K562 (cell line): ENCODE data around the gene VPS33A. TPM values are rescaled to one million over a fixed set of nuclear protein-coding genes. Genes with fewer than 3 reads are reported as not detected.

ENCODE experiments used
- ATAC-seq: fragments of 200-7000 bp; cut with Tn5 transposase; 3 replicates; pipeline ENCODE4 v1.9.1; 2020; ENCODE audit warnings: moderate library complexity
- BruUV-seq: library from RNA; stranded (reverse); fragments of 400-500 nt; replicated peaks from 2 replicates; lab custom pipeline; 2021; lab: Mats Ljungman, UMichigan
- CTCF ChIA-PET: fragments of 300-600 bp; formaldehyde crosslinking; extraction: SDS; loops from one replicate; lab custom pipeline; 2021; ENCODE audit warnings: low intra/inter-chr PET ratio; lab: Yijun Ruan, JAX
- POLR2A ChIA-PET: fragments of 300-600, 350-650 bp; sonication (Branson Sonifier 250); formaldehyde crosslinking; extraction: SDS; loops from one replicate; lab custom pipeline; 2021; ENCODE audit warnings: antibody characterized with exemption, inconsistent platforms; lab: Yijun Ruan, JAX
- DNase-seq, 4 experiments: peaks; one replicate each; pipeline versions ENCODE4 v3.0.0 to v3.0.0-alpha.2; 2011 to 2018; ENCODE audit warnings: low spot score in 3 of 4, mixed read lengths in 3 of 4; ENCODE audit errors: extremely low read depth in 1 of 4
- FAIRE-seq: peaks from 2 replicates; lab custom pipeline; 2011; peaks lifted over from hg19 to GRCh38; lab: Jason Lieb, UNC
- H2AFZ ChIP-seq: 2 replicates; pipeline ENCODE4 v1.6.0; 2011; ENCODE audit warnings: low read depth, low read length, control low read depth, inconsistent platforms
- H3K27ac ChIP-seq: fragments of 200-600 bp; 3 replicates; pipeline ENCODE4 v1.8.0; 2011; ENCODE audit warnings: low read depth, mild to moderate bottlenecking, control low read depth, inconsistent platforms, low read length, moderate library complexity, mixed read lengths; ENCODE audit errors: extremely low read depth
- H3K27me3 ChIP-seq, 2 experiments: fragments of 300-600 bp in 1 of 2; 2 replicates in 1 of 2; 3 replicates in 1 of 2; pipeline versions ENCODE4 v1.6.0 to v1.8.0; 2011; ENCODE audit warnings: inconsistent platforms in 2 of 2, low read length in 2 of 2, mild to moderate bottlenecking in 1 of 2, mixed read lengths in 1 of 2, moderate library complexity in 1 of 2; ENCODE audit not compliant: control insufficient read depth in 2 of 2, insufficient read depth in 2 of 2
- H3K36me3 ChIP-seq: fragments of 300-600 bp; 3 replicates; pipeline ENCODE4 v1.8.0; 2011; ENCODE audit warnings: mild to moderate bottlenecking, low read length, inconsistent platforms; ENCODE audit not compliant: control insufficient read depth, insufficient read depth
- H3K4me1 ChIP-seq, 2 experiments: fragments of 200-600 bp in 1 of 2; replicated peaks in 1 of 2; 2 replicates in 1 of 2; 3 replicates in 1 of 2; pipeline versions ENCODE4 v1.5.1 to v1.8.0; 2011; ENCODE audit warnings: inconsistent platforms in 2 of 2, low read length in 2 of 2, mild to moderate bottlenecking in 1 of 2, mixed read lengths in 1 of 2, moderate library complexity in 1 of 2; ENCODE audit not compliant: control insufficient read depth in 2 of 2, insufficient read depth in 2 of 2
- H3K4me2 ChIP-seq: 2 replicates; pipeline ENCODE4 v1.6.1; 2011; ENCODE audit warnings: low read length, control low read depth, inconsistent platforms, mixed read lengths; ENCODE audit not compliant: insufficient read depth
- H3K4me3 ChIP-seq: fragments of 200-600 bp; sonication (generic), shearing (Covaris generic); 2 replicates; pipeline ENCODE4 v1.5.1; 2016; ENCODE audit warnings: control low read depth, inconsistent platforms
- H3K79me2 ChIP-seq: fragments of 200-600 bp; 3 replicates; pipeline ENCODE4 v1.8.0; 2011; ENCODE audit warnings: low read length, inconsistent platforms; ENCODE audit not compliant: control insufficient read depth, insufficient read depth
- H3K9ac ChIP-seq, 2 experiments: 2 replicates each; pipeline versions ENCODE4 v1.6.0 to v1.6.1; 2011; ENCODE audit warnings: low read depth in 2 of 2, low read length in 2 of 2, control low read depth in 1 of 2, inconsistent platforms in 1 of 2, mild to moderate bottlenecking in 1 of 2, mixed read lengths in 1 of 2; ENCODE audit not compliant: insufficient read depth in 1 of 2
- H3K9me1 ChIP-seq: one replicate; pipeline ENCODE4 v1.6.0; 2011; ENCODE audit warnings: inconsistent platforms, mild to moderate bottlenecking, low read length, moderate library complexity; ENCODE audit not compliant: control insufficient read depth, insufficient read depth
- H3K9me3 ChIP-seq: replicated peaks from 2 replicates; pipeline ENCODE4 v1.5.1; 2011; ENCODE audit warnings: low read depth, low read length, inconsistent platforms; ENCODE audit not compliant: control insufficient read depth, insufficient read depth
- H4K20me1 ChIP-seq: replicated peaks from 2 replicates; pipeline ENCODE4 v1.6.1; 2011; ENCODE audit warnings: low read length, inconsistent platforms, mixed read lengths; ENCODE audit not compliant: control insufficient read depth, insufficient read depth
- CC2D1A ChIP-seq: fragments of 450-650 bp; IDR thresholded peaks from 2 replicates; pipeline ENCODE4 v1.6.1; 2017; ENCODE audit warnings: mild to moderate bottlenecking
- GTF2A2 ChIP-seq: IDR thresholded peaks from 2 replicates; pipeline ENCODE4 v1.6.1; 2016; ENCODE audit warnings: mild to moderate bottlenecking, missing genetic modification characterization, missing compliant biosample characterization
- HMG20A ChIP-seq: fragments of 450-650 bp; formaldehyde crosslinking; conservative IDR thresholded peaks from 2 replicates; pipeline ENCODE4 v1.4.0; 2020; ENCODE audit warnings: mild to moderate bottlenecking, mixed read lengths
- RFX1 ChIP-seq: fragments of 450-650 bp; IDR thresholded peaks from 2 replicates; pipeline ENCODE4 v1.6.1; 2016; ENCODE audit warnings: mild to moderate bottlenecking, moderate library complexity
- SAFB2 ChIP-seq: fragments of 200-400 bp; formaldehyde crosslinking; IDR thresholded peaks from 2 replicates; pipeline ENCODE4 v1.6.1; 2018; ENCODE audit warnings: borderline replicate concordance, low read length, low read depth, moderate library complexity; ENCODE audit not compliant: severe bottlenecking
- SP2 ChIP-seq: IDR thresholded peaks from 2 replicates; pipeline ENCODE4 v1.6.1; 2011; ENCODE audit warnings: mild to moderate bottlenecking, low read depth, low read length, moderate library complexity; ENCODE audit not compliant: poor library complexity, severe bottlenecking; ENCODE audit errors: extremely low read depth
- TCF7L2 ChIP-seq: fragments of 150-350 bp; IDR thresholded peaks from 2 replicates; pipeline ENCODE4 v1.6.1; 2016; ENCODE audit warnings: low read depth, mild to moderate bottlenecking, low read length, moderate library complexity
- ZBTB7A ChIP-seq: IDR thresholded peaks from 2 replicates; pipeline ENCODE4 v1.6.1; 2011; ENCODE audit warnings: low read depth, mild to moderate bottlenecking, low read length, moderate library complexity, borderline replicate concordance; ENCODE audit not compliant: control insufficient read depth
- ZFP36 ChIP-seq: fragments of 150-350 bp; IDR thresholded peaks from 2 replicates; pipeline ENCODE4 v1.6.1; 2018; ENCODE audit warnings: low read length, low read depth; ENCODE audit not compliant: partially characterized antibody
- ZNF124 ChIP-seq: sonication (generic); formaldehyde crosslinking; IDR thresholded peaks from 2 replicates; pipeline ENCODE4 v1.8.1; 2022; ENCODE audit warnings: missing genetic modification reagents
- ZNF282 ChIP-seq: sonication (generic); formaldehyde crosslinking; IDR thresholded peaks from 2 replicates; pipeline ENCODE4 v1.8.1; 2023; ENCODE audit warnings: missing genetic modification reagents
- ZNF584 ChIP-seq: fragments of 200-800 bp; sonication (Bioruptor generic); IDR thresholded peaks from 2 replicates; pipeline ENCODE4 v1.6.1; 2016; ENCODE audit warnings: low read depth, mild to moderate bottlenecking, missing genetic modification characterization, missing compliant biosample characterization
- ZNF589 ChIP-seq: fragments of 200-800 bp; sonication (Bioruptor generic); IDR thresholded peaks from 2 replicates; pipeline ENCODE4 v1.6.1; 2016; ENCODE audit warnings: low read depth, missing genetic modification characterization, missing compliant biosample characterization
- ZNF780A ChIP-seq: fragments of 250-450 bp; sonication (Bioruptor Pico); IDR thresholded peaks from 2 replicates; pipeline ENCODE4 v1.5.0; 2021; ENCODE audit warnings: mild to moderate bottlenecking
- WGBS: fragments of 100-300 bp; shearing (Covaris generic); methylation state at CpG from one replicate; pipeline ENCODE4 v1.1.6; 2016; ENCODE audit warnings: low coverage, mixed read lengths; ENCODE audit not compliant: insufficient coverage; ENCODE audit errors: missing lambda C conversion rate; 5-methylcytosine and 5-hydroxymethylcytosine counted together
- in situ Hi-C: fragments of 300-500 bp; cut with MboI; formaldehyde crosslinking; loops from 4 replicates; pipeline ENCODE4 v1.15.0; 2018; ENCODE audit warnings: inconsistent platforms, mixed read lengths
- intact Hi-C: fragments of 100-400 bp; cut with micrococcal nuclease; formaldehyde crosslinking; loops from 2 replicates; pipeline ENCODE4 v1.14.2; 2022
- polyA plus RNA-seq, 8 experiments: library from polyadenylated mRNA; depleted of rRNA in 4 of 8; stranded (reverse) in 5 of 8; unstranded in 3 of 8; fragments of >200 nt; fragmentation: Nextera tagmentation in 2 of 8; fragmentation: Illumina TruSeq in 1 of 8; extraction: Ambion mirVana in 2 of 8; extraction: Trizol in 1 of 8; gene quantifications; 2 replicates each; pipeline versions ENCODE4 v1.2.1 to v1.2.3, GENCODE V29; 2011 to 2014; ENCODE audit warnings: inconsistent platforms in 1 of 8, missing spikeins in 1 of 8
- total RNA-seq, 7 experiments: library from RNA; depleted of rRNA in 6 of 7; stranded (reverse); fragments of >200 nt in 6 of 7; fragmentation: Illumina TruSeq in 2 of 7; extraction: Trizol in 2 of 7; gene quantifications; 2 replicates each; pipeline versions ENCODE4 v1.2.1 to v1.2.3, GENCODE V29; 2011 to 2021; ENCODE audit warnings: low replicate concordance in 1 of 7
- TF ChIP-seq, protein P1 (sequence below): sonication (generic); formaldehyde crosslinking; IDR thresholded peaks from 2 replicates; pipeline ENCODE4 v1.5.0; 2020; ENCODE audit warnings: missing genetic modification reagents
- TF ChIP-seq, protein P2 (sequence below), 2 experiments: fragments of 450-650 bp in 1 of 2; sonication (generic) in 1 of 2; formaldehyde crosslinking in 1 of 2; IDR thresholded peaks in 1 of 2; conservative IDR thresholded peaks in 1 of 2; 2 replicates each; pipeline versions ENCODE4 v1.6.1 to v1.8.1; 2016 to 2023; ENCODE audit warnings: mild to moderate bottlenecking in 2 of 2, moderate library complexity in 2 of 2, inconsistent platforms in 1 of 2, missing genetic modification reagents in 1 of 2
- TF ChIP-seq, protein P3 (sequence below), 2 experiments: IDR thresholded peaks; 2 replicates each; pipeline ENCODE4 v1.6.1; 2011; ENCODE audit warnings: borderline replicate concordance in 1 of 2, control low read depth in 1 of 2, low read depth in 1 of 2, low read length in 1 of 2, mild to moderate bottlenecking in 1 of 2, mixed read lengths in 1 of 2, moderate library complexity in 1 of 2; ENCODE audit not compliant: insufficient read depth in 1 of 2, insufficient read length in 1 of 2, poor library complexity in 1 of 2, severe bottlenecking in 1 of 2; ENCODE audit errors: extremely low read depth in 1 of 2

VPS33A gene
- total and polyA plus RNA-seq, 9 of the 15 experiments (the other 6 are each of a cell fraction or from before 2014, with no cell fraction given), result 10.6 to 34.3 (median 25.3) TPM

DNA sequence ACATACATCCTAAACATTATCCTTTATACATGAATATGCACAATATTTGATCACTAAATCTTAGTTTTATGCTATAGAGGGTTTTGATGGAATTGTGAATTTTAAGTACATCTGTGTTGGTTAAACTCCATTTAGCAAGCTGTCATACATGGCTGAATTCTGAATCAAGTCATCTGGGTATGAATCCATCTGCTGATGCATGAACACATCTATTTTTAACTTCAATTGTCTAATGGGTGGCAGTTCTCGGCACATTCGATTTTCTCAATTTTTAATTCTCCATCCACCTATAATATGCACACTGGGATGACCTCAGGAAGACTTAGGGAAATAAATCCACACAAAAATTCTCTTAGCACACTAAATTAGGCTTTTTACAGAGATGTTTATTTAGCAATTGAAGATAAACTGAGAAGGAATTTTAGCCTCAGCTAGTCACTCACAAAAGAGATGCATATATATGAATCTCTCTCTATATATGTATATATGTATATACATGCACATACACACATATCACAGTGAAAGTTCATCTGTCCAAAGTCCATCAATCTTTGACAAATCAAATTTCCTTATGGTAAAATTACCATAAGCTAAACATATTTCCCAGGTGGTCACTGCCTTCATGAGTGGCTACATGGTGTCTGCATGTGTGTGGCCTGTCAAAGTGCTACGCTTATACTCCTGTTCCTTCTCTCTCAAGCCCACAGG, 44.5 kb upstream of the VPS33A start (continued):
- TF ChIP-seq SP2, result no peak

DNA sequence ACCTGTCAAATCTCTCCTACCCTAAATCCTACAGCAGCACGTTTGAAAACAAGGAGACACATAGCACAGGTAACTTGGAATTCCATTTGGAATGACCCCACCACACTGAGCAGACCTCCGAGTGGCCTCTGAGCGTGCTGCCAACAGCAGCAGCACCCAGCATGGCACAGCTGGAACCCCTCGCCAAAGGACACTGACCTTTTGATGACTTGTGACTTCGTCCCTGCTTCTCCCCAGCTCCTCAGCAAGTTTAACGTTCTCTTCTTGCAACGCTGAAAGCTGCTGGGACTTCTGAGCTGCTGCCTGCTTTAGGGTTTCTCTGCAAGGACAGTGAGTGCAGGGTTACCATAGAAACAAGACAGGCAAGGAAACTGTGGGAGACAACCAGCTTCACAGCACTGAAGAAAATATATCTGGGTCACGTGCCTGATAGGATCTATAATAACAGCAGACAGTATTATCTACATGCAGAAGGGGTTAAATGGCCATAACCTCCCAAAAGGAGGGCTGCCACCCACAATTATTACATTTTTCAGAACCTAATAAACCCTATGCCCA, 43.3 kb upstream of the VPS33A start:
- Histone ChIP-seq H3K4me1 (no peaks in the 10 kb centered on the region), H3K36me3 (peaks cover 19% of the 10 kb centered on the region; the same call in 2 of the 3 replicates), H3K9ac (peak overlapping the region in 1 of 2 experiments; percentile 47; a peak in 1 of 4 replicates), H3K27ac (no peak overlapping the region), H3K27me3 (no peaks in the 10 kb centered on the region), H3K79me2 (no peaks in the 10 kb centered on the region), H3K4me2 (no peak overlapping the region), H2AFZ (no peak overlapping the region), H3K4me3 (no peak overlapping the region), H4K20me1 (0 out of 2 replicates have a peak, but pooled peaks cover 3% of the 10 kb centered on the region), H3K9me1 (no peaks in the 10 kb centered on the region), H3K9me3 (no peaks in the 10 kb centered on the region)
- DNase-seq, result no peak
- no TSS peak for BruUV-seq
- no peak for ATAC-seq
- intact Hi-C loops (no loop called here), in situ Hi-C loops (no loop called here)
- 62% methylated on average over 8 of the region's 8 CpGs for WGBS
- ChIA-PET POLR2A (interaction anchor here (0.5 to 1.4 kb wide), 3 partner anchors 13 to 1410 kb away, joined by 3 to 5 read pairs (median 3); no protein-coding TSS in a partner anchor), CTCF (no interaction called here)
- no peak for FAIRE-seq
- no peak for TF ChIP-seq ZFP36
- no peak for TF ChIP-seq ZNF589
- TF ChIP-seq CC2D1A, result no peak
- TF ChIP-seq ZNF282, result no peak
- no peak for TF ChIP-seq SAFB2
- TF ChIP-seq RFX1, result peak; percentile 53
- TF ChIP-seq TCF7L2, result no peak
- TF ChIP-seq ZBTB7A, result no peak
- no peak for TF ChIP-seq ZNF584 (CRISPR knock-in tag)
- no peak for TF ChIP-seq ZNF124 (CRISPR knock-in tag)
- no peak for TF ChIP-seq GTF2A2 (tag)
- TF ChIP-seq HMG20A, result no peak
- TF ChIP-seq, protein P1, sequence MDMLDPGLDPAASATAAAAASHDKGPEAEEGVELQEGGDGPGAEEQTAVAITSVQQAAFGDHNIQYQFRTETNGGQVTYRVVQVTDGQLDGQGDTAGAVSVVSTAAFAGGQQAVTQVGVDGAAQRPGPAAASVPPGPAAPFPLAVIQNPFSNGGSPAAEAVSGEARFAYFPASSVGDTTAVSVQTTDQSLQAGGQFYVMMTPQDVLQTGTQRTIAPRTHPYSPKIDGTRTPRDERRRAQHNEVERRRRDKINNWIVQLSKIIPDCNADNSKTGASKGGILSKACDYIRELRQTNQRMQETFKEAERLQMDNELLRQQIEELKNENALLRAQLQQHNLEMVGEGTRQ, result 0 out of 2 replicates have a peak, but pooled peaks have one; percentile 8
- TF ChIP-seq, protein P2, sequence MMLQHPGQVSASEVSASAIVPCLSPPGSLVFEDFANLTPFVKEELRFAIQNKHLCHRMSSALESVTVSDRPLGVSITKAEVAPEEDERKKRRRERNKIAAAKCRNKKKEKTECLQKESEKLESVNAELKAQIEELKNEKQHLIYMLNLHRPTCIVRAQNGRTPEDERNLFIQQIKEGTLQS (IDR thresholded peaks at IDR 0.05), result no peak
- TF ChIP-seq, protein P2 (CRISPR knock-in tag; conservative IDR thresholded peaks at IDR 0.05), result no peak
- TF ChIP-seq, protein P3, sequence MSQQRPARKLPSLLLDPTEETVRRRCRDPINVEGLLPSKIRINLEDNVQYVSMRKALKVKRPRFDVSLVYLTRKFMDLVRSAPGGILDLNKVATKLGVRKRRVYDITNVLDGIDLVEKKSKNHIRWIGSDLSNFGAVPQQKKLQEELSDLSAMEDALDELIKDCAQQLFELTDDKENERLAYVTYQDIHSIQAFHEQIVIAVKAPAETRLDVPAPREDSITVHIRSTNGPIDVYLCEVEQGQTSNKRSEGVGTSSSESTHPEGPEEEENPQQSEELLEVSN (IDR thresholded peaks at IDR 0.05; ENCODE audit: borderline replicate concordance in 1 of 2, extremely low read depth in 1 of 2, insufficient read depth in 1 of 2, insufficient read length in 1 of 2, low read depth in 1 of 2, low read length in 1 of 2, poor library complexity in 1 of 2, severe bottlenecking in 1 of 2), result no peak
- TF ChIP-seq ZNF780A (CRISPR knock-in tag), result no peak
